Measurements from ENCODE around the gene CCDC34. TPM values are rescaled to one million over a fixed set of nuclear protein-coding genes. Genes with fewer than 3 reads are reported as not detected.

The CCDC34 gene
- total RNA-seq, 1 donor from 2014 or later: 1.6 TPM

DNA sequence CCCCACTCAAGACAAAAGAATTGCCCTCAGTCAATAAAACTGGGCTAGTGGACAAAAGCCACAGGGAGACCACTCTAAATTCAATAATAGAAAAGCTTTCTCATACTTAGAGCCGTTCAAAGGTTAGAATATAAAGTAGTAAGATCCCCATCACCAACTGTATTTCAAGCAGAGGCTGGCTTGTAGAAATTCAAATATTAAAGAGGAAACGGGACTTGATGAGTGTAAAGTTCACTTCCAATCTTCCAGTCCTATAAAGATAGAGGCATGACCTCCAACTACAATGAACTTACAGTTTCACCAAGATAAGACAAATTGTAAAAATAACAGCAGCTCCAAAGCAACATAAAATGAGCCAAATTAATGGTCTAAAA lies 70.4 kb downstream of the CCDC34 start:
- TF ChIP-seq, protein P1, sequence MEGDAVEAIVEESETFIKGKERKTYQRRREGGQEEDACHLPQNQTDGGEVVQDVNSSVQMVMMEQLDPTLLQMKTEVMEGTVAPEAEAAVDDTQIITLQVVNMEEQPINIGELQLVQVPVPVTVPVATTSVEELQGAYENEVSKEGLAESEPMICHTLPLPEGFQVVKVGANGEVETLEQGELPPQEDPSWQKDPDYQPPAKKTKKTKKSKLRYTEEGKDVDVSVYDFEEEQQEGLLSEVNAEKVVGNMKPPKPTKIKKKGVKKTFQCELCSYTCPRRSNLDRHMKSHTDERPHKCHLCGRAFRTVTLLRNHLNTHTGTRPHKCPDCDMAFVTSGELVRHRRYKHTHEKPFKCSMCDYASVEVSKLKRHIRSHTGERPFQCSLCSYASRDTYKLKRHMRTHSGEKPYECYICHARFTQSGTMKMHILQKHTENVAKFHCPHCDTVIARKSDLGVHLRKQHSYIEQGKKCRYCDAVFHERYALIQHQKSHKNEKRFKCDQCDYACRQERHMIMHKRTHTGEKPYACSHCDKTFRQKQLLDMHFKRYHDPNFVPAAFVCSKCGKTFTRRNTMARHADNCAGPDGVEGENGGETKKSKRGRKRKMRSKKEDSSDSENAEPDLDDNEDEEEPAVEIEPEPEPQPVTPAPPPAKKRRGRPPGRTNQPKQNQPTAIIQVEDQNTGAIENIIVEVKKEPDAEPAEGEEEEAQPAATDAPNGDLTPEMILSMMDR (IDR thresholded peaks at IDR 0.05): no peak
- no peak for DNase-seq (ENCODE audit: low spot score in 2 of 2)
- no peak overlapping the region for H3K4me3 ChIP-seq
- H3K27ac ChIP-seq: no peak overlapping the region
- H3K4me1 ChIP-seq: no peaks in the 10 kb centered on the region
- no peaks in the 10 kb centered on the region for H3K9me3 ChIP-seq
- intact Hi-C loops (cut with DNase I): no loop called here
- no peaks in the 10 kb centered on the region for H3K27me3 ChIP-seq
- H3K36me3 ChIP-seq: no peaks in the 10 kb centered on the region

GRCh38 chr11:27291954-27292636 lies 70.9 kb downstream of the CCDC34 start:
- Histone ChIP-seq H3K27me3 (no peaks in the 10 kb centered on the region), H3K36me3 (no peaks in the 10 kb centered on the region), H3K4me1 (no peaks in the 10 kb centered on the region), H3K4me3 (no peak overlapping the region), H3K9me3 (no peaks in the 10 kb centered on the region), H3K27ac (no peak overlapping the region)
- intact Hi-C loops (cut with DNase I): no loop called here
- TF ChIP-seq, protein P1 (IDR thresholded peaks at IDR 0.05): no peak
- DNase-seq (ENCODE audit: low spot score in 2 of 2): no peak

GRCh38 chr11:27291302-27291889 lies 71.6 kb downstream of the CCDC34 start:
- Histone ChIP-seq H3K36me3 (no peaks in the 10 kb centered on the region), H3K4me1 (no peaks in the 10 kb centered on the region), H3K4me3 (no peak overlapping the region), H3K27me3 (no peaks in the 10 kb centered on the region), H3K9me3 (no peaks in the 10 kb centered on the region), H3K27ac (no peak overlapping the region)
- no peak for DNase-seq (ENCODE audit: low spot score in 2 of 2)
- TF ChIP-seq, protein P1 (IDR thresholded peaks at IDR 0.05): no peak
- intact Hi-C loops (cut with DNase I): no loop called here

- no peak for DNase-seq (ENCODE audit: low spot score in 2 of 2)
- no peaks in the 10 kb centered on the region for H3K9me3 ChIP-seq
- H3K4me1 ChIP-seq: no peaks in the 10 kb centered on the region
- TF ChIP-seq, protein P1 (IDR thresholded peaks at IDR 0.05): no peak
- no peak overlapping the region for H3K4me3 ChIP-seq
- no peaks in the 10 kb centered on the region for H3K36me3 ChIP-seq
- no peaks in the 10 kb centered on the region for H3K27me3 ChIP-seq
- intact Hi-C loops (cut with DNase I): no loop called here
- H3K27ac ChIP-seq: no peak overlapping the region
Measured at GRCh38 chr11:27290261-27291050, 72.6 kb downstream of the CCDC34 start.

Other genes with a start within 250 kb of the CCDC34 start
- gene LGR4, start 109.6 kb upstream of the CCDC34 start, total RNA-seq: 46.8 TPM
- 15.1 TPM for gene LIN7C, start 143.6 kb upstream of the CCDC34 start, total RNA-seq

Measured in ascending aorta (tissue), 2 donors.